Tongue (tissue), 2 donors: ENCODE measurements around the gene PHEX. TPM values are rescaled to one million over a fixed set of nuclear protein-coding genes. Genes with fewer than 3 reads are reported as not detected.

Experiments
- DNase-seq: peaks from one replicate; pipeline ENCODE4 v3.0.0-alpha.2; 2015
- total RNA-seq: library from RNA; depleted of rRNA; stranded (reverse); fragments of >200 nt; gene quantifications from one replicate; pipeline ENCODE4 v1.2.3, GENCODE V29; 2014

The PHEX gene
- total RNA-seq, 1 donor from 2014 or later = 0.31 TPM

- DNase-seq = peak; percentile 54
Observed at GRCh38 chrX:22041907-22042530, 9.9 kb downstream of the PHEX start.

- DNase-seq = no peak
Observed at GRCh38 chrX:22043872-22044271, 11.7 kb downstream of the PHEX start.

- peak; percentile 13 for DNase-seq
Observed at GRCh38 chrX:22047468-22047867, 15.3 kb downstream of the PHEX start.

GRCh38 chrX:22053481-22053880 lies 21.4 kb downstream of the PHEX start:
- DNase-seq = no peak

GRCh38 chrX:22056235-22056634 lies 24.1 kb downstream of the PHEX start:
- DNase-seq = no peak

- no peak for DNase-seq
Observed at GRCh38 chrX:22057667-22058066, 25.5 kb downstream of the PHEX start.

GRCh38 chrX:22059775-22060174 lies 27.6 kb downstream of the PHEX start:
- no peak for DNase-seq

- no peak for DNase-seq
Observed at GRCh38 chrX:22060415-22061280, 28.5 kb downstream of the PHEX start.

- no peak for DNase-seq
Observed at GRCh38 chrX:22063284-22063683, 31.2 kb downstream of the PHEX start.

- DNase-seq = no peak
Observed at GRCh38 chrX:22069586-22069985, 37.5 kb downstream of the PHEX start.

GRCh38 chrX:22073928-22074327 lies 41.8 kb downstream of the PHEX start:
- DNase-seq = no peak

- DNase-seq = no peak
Observed at GRCh38 chrX:22078117-22078516, 46.0 kb downstream of the PHEX start.

- DNase-seq = no peak
Observed at GRCh38 chrX:22081475-22082092, 49.5 kb downstream of the PHEX start.

GRCh38 chrX:22086003-22086402 lies 53.9 kb downstream of the PHEX start:
- DNase-seq = no peak

GRCh38 chrX:22087011-22087557 lies 55.0 kb downstream of the PHEX start:
- DNase-seq = no peak

GRCh38 chrX:22088326-22088725 lies 56.2 kb downstream of the PHEX start:
- DNase-seq = no peak

GRCh38 chrX:22090181-22090580 lies 58.1 kb downstream of the PHEX start:
- no peak for DNase-seq

- no peak for DNase-seq
Observed at GRCh38 chrX:22093550-22093949, 61.4 kb downstream of the PHEX start.

- DNase-seq = peak; percentile 71
Observed at GRCh38 chrX:22095286-22095685, 63.2 kb downstream of the PHEX start.

- no peak for DNase-seq
Observed at GRCh38 chrX:22095856-22096255, 63.7 kb downstream of the PHEX start.

GRCh38 chrX:22097012-22097694 lies 65.0 kb downstream of the PHEX start:
- DNase-seq = peak; percentile 50

GRCh38 chrX:22105231-22105630 lies 73.1 kb downstream of the PHEX start:
- DNase-seq = peak; percentile 71
